IPS-20b (cell line): ENCODE results near the gene EEF1AKMT4.
A peak's percentile ranks its signal among the peaks of the same experiment; 100 is the strongest.

Experiments used
- H3K27ac ChIP-seq: one replicate; pipeline ENCODE4 v1.5.1; 2013; ENCODE audit warnings: low read length
- H3K27me3 ChIP-seq: 2 replicates; pipeline ENCODE4 v1.6.1; 2013; ENCODE audit warnings: mild to moderate bottlenecking, low read length, inconsistent platforms; ENCODE audit not compliant: insufficient read depth
- H3K36me3 ChIP-seq: 2 replicates; pipeline ENCODE4 v1.6.1; 2013; ENCODE audit warnings: low read depth, mild to moderate bottlenecking, inconsistent platforms, low read length, moderate library complexity; ENCODE audit not compliant: insufficient read depth
- H3K4me1 ChIP-seq: 2 replicates; pipeline ENCODE4 v1.6.1; 2013; ENCODE audit warnings: mild to moderate bottlenecking, control low read depth, inconsistent platforms, low read length, moderate library complexity; ENCODE audit not compliant: insufficient read depth
- H3K4me3 ChIP-seq: 2 replicates; pipeline ENCODE4 v1.5.1; 2013; ENCODE audit warnings: mild to moderate bottlenecking, low read length, inconsistent platforms
- H3K9ac ChIP-seq: 2 replicates; pipeline ENCODE4 v1.6.1; 2013; ENCODE audit warnings: low read depth, mild to moderate bottlenecking, inconsistent platforms, low read length, moderate library complexity
- H3K9me3 ChIP-seq: 2 replicates; pipeline ENCODE4 v1.6.1; 2013; ENCODE audit warnings: mild to moderate bottlenecking, low read depth, low read length, inconsistent platforms; ENCODE audit not compliant: insufficient read depth

The EEF1AKMT4 gene

DNA sequence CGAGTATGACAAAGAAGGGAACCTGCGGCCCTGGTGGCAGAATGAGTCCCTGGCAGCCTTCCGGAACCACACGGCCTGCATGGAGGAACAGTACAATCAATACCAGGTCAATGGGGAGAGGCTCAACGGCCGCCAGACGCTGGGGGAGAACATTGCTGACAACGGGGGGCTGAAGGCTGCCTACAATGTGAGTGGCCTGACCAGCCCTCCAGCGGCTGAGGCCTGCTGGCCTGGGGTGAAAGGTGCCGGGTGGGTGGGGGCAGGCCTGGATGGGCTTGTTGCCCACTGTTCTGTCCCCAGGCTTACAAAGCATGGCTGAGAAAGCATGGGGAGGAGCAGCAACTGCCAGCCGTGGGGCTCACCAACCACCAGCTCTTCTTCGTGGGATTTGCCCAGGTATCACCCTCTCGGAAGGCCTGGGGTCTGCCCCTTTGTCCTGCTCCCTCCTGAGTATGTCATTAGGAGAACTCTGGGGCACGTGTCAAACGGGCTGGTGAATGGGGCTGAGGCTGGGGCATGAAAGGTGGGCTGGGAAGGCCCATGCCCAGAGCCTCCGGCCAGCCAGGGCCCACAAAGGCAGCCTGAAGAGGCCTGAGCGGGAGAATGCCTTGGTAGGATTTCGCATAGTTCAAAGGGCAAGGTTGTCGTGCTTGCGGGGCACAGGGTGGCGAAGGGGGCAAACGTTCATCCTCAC is 41.7 kb downstream of the EEF1AKMT4 start:
- Histone ChIP-seq H3K27me3 (no peaks in the 10 kb centered on the region), H3K36me3 (no peaks in the 10 kb centered on the region)

DNA sequence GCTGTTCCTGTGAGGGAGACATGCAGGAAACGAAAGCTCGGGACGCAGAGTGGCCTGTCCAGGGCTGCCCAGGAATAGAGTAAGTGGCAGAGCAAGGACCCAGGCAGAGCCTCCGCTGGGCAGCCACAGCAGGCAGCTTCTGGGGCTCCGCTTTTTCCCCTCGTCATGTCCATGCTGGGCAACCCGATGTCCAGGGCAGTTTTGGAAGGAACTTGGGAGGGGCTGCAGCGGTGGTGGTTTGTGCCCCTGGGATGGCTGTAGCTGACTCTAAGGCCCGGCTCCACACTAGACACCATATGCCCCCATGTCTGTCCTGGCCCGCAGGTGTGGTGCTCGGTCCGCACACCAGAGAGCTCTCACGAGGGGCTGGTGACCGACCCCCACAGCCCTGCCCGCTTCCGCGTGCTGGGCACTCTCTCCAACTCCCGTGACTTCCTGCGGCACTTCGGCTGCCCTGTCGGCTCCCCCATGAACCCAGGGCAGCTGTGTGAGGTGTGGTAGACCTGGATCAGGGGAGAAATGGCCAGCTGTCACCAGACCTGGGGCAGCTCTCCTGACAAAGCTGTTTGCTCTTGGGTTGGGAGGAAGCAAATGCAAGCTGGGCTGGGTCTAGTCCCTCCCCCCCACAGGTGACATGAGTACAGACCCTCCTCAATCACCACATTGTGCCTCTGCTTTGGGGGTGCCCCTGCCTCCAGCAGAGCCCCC is 42.4 kb downstream of the EEF1AKMT4 start:
- Histone ChIP-seq H3K4me3 (no peak overlapping the region), H3K9ac (no peak overlapping the region), H3K9me3 (no peaks in the 10 kb centered on the region), H3K27me3 (no peaks in the 10 kb centered on the region), H3K27ac (no peak overlapping the region), H3K36me3 (no peaks in the 10 kb centered on the region), H3K4me1 (no peaks in the 10 kb centered on the region)

More for the DNA sequence above, 41.7 kb downstream of the EEF1AKMT4 start:
- no peak overlapping the region for H3K9ac ChIP-seq
- H3K4me1 ChIP-seq, result no peaks in the 10 kb centered on the region
- no peak overlapping the region for H3K4me3 ChIP-seq
- no peaks in the 10 kb centered on the region for H3K9me3 ChIP-seq
- no peak overlapping the region for H3K27ac ChIP-seq

DNA sequence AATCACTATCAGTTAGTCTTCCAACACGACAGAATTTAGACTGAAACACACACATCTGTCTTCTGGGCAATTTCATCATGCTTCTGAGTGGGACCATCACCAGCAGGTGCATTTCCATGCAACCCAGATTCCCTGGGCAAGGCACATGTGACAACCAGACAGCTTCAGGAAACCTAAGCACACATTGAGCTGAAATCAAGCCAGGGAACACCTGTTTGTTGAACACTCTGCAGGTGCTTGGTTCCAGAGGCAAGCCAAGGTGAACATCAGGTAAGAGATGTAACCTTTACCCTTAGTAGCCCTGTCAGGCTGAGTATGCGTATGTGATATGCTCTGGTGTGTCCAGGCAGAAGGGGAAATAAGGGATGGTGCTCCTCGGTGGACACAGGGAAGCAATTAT is 46.3 kb downstream of the EEF1AKMT4 start:
- no peaks in the 10 kb centered on the region for H3K9me3 ChIP-seq
- H3K27me3 ChIP-seq, result no peaks in the 10 kb centered on the region
- no peaks in the 10 kb centered on the region for H3K4me1 ChIP-seq
- H3K9ac ChIP-seq, result no peak overlapping the region
- H3K4me3 ChIP-seq, result no peak overlapping the region
- H3K36me3 ChIP-seq, result peaks cover 9% of the 10 kb centered on the region
- H3K27ac ChIP-seq, result no peak overlapping the region

DNA sequence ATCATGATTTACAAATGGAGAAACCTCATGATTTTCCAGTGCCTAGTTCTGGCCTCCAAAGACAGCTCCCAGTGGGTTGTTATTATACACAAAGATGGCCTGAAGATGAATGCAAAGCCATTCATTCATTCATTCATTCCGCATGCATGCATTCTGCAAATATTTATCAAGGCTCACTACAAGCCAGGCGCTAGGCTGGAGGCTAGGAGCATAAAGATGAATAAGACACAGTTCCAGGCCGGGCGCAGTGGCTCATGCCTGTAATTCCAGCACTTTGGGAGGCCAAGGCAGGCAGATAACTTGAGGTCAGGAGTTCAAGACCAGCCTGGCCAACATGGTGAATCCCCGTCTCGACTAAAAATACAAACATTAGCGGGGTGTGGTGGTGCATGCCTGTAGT is 47.1 kb downstream of the EEF1AKMT4 start:
- no peak overlapping the region for H3K9ac ChIP-seq
- peaks cover 17% of the 10 kb centered on the region for H3K36me3 ChIP-seq

DNA sequence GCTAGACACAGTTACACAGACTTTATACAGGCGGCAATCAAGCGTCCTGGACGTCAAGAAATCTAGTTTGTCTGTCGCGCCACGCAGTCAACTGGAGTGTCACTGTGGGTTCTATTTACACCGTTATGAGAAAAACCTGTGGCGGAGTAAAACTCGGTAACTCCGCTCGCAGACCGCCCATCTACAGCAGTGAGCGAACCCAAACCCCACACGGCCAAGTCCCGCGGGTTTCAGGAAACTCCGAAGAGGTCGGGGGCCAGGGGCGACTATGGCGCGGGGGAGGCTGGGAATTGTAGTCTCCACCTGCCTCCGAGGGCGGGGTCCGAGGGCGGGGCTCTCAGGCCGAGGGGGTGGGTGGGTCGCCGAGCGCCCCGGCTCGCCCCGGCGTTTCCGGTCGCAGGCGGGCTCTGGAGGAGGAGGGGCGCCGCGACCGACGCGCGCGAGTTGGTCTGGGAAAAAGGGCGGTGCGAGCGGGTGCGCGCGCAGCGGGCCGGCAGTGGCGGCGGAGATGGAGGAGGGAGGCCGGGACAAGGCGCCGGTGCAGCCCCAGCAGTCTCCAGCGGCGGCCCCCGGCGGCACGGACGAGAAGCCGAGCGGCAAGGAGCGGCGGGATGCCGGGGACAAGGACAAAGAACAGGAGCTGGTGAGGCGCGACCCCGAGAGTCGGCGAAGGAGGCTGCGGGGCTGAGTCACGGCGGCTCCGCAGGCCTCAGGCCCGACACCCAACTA is 49.5 kb downstream of the EEF1AKMT4 start, which contains the start of gene PSMD2:
Gene PSMD2 (plus strand): TSS at position 483 of the 729 bp plus-strand sequence. CDS start 26 bp downstream, at position 509.
- peaks cover 41% of the 10 kb centered on the region for H3K36me3 ChIP-seq
- no peaks in the 10 kb centered on the region for H3K9me3 ChIP-seq
- peak within 1 kb of the TSS; percentile 30 for H3K27ac ChIP-seq
- peak within 1 kb of the TSS; percentile 96 for H3K4me3 ChIP-seq
- H3K27me3 ChIP-seq, result no peaks in the 10 kb centered on the region
- peak within 1 kb of the TSS; percentile 94 for H3K9ac ChIP-seq
- H3K4me1 ChIP-seq, result no peaks in the 10 kb centered on the region

More for the DNA sequence above, 47.1 kb downstream of the EEF1AKMT4 start:
- Histone ChIP-seq H3K4me3 (no peak overlapping the region), H3K27ac (no peak overlapping the region), H3K9me3 (no peaks in the 10 kb centered on the region), H3K27me3 (no peaks in the 10 kb centered on the region), H3K4me1 (no peaks in the 10 kb centered on the region)

DNA sequence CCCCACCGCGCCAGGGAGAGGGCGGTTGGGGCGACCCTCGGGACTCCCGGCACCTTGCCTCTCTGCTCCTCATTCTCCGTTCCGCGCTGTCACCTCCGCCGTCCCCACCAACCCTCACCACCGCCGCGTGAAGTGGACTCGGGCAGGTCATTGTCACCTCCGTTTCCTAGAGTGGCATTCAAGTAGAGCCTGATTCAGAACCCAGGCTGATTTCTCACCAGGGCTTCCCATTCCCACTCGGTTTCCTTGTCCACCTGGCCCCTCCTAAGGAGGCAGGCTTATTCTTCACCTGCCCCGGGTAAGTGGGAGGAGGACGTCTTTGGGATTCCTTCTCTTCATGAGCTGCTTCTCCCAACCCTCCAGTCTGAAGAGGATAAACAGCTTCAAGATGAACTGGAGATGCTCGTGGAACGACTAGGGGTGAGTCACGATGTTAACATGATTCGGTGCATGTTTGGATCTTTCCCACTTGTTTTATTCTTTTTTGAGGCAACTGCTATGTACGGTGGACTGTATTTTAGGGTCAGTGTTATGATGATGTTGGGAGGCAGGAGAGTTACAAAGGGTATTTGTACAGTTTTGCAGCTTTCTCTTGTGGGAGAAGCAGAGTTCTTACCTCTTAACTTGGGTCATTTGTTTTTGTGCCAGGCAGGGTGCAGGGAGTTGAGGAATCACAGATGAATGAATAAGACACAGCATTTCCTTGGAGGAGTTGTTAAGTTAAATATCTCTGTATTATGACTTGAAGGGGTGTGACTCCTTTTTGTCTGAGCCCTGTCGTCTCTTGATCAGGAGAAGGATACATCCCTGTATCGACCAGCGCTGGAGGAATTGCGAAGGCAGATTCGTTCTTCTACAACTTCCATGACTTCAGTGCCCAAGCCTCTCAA is 50.3 kb downstream of the EEF1AKMT4 start:
- Histone ChIP-seq H3K9me3 (no peaks in the 10 kb centered on the region), H3K27ac (peak overlapping the region; percentile 30), H3K4me1 (no peaks in the 10 kb centered on the region), H3K4me3 (peak overlapping the region; percentile 96), H3K36me3 (peaks cover 49% of the 10 kb centered on the region), H3K9ac (peak overlapping the region; percentile 94), H3K27me3 (no peaks in the 10 kb centered on the region)

DNA sequence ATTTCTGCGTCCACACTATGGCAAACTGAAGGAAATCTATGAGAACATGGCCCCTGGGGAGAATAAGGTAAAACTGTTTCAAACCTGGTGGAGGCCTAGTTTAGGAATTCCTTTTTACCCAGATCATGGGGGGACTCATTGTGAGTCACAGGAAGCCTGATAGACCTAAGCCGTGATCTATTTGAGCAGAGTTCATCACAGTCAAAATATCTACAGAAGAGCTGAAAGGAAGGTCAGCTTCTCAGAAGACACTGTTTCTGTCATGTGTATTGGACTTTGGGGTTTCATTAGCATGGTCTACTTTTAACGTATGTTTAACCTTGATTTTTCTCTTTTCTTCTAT is 50.9 kb downstream of the EEF1AKMT4 start:
- peak overlapping the region; percentile 94; the same call in 1 of the 2 replicates for H3K9ac ChIP-seq
- H3K36me3 ChIP-seq, result peaks cover 55% of the 10 kb centered on the region
- no peak overlapping the region for H3K27ac ChIP-seq

DNA sequence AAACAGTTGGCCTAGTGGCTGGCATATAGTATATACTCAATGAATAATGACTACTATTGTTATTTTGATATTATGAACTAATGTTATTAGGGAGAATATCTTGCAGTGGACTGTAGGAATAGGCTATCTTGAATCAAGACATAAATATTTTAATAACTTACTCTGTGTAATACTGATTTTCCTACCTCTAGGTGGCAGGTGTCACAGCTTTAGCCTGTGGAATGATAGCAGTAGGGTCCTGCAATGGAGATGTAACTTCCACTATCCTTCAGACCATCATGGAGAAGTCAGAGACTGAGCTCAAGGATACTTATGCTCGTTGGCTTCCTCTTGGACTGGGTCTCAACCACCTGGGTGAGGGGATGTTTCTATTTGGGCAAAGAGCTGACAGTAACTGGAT is 56.1 kb downstream of the EEF1AKMT4 start:
- Histone ChIP-seq H3K27ac (no peak overlapping the region), H3K27me3 (no peaks in the 10 kb centered on the region), H3K4me3 (no peak overlapping the region), H3K4me1 (no peaks in the 10 kb centered on the region), H3K9ac (no peak overlapping the region), H3K36me3 (peaks cover 86% of the 10 kb centered on the region), H3K9me3 (no peaks in the 10 kb centered on the region)

More for the DNA sequence above, 50.9 kb downstream of the EEF1AKMT4 start:
- Histone ChIP-seq H3K4me3 (peak overlapping the region; percentile 96), H3K9me3 (no peaks in the 10 kb centered on the region), H3K27me3 (no peaks in the 10 kb centered on the region), H3K4me1 (no peaks in the 10 kb centered on the region)

DNA sequence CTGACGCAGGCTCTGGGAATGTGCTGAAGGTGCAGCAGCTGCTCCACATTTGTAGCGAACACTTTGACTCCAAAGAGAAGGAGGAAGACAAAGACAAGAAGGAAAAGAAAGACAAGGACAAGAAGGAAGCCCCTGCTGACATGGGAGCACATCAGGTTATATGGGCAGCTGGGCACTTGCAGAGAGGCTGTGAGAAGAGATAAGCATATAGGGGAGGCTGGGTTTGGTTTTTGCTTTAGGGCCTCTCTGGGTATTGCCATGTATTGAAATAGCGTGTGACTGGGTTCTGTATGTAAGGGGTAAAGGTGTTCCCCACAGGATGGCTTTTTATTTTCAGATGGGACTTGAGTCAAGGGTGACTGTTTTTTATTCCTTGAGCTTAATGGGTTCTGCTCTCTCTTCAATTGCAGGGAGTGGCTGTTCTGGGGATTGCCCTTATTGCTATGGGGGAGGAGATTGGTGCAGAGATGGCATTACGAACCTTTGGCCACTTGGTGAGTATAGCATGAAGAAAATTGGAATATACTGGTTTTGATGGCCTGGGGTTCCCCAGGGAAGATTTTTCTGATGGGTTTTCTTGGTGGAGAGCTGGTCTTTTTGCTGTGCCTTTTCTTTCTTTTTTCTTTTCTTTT is 57.0 kb downstream of the EEF1AKMT4 start:
- Histone ChIP-seq H3K9ac (no peak overlapping the region), H3K4me1 (no peaks in the 10 kb centered on the region), H3K36me3 (peaks cover 78% of the 10 kb centered on the region), H3K9me3 (no peaks in the 10 kb centered on the region), H3K4me3 (no peak overlapping the region), H3K27ac (no peak overlapping the region), H3K27me3 (no peaks in the 10 kb centered on the region)

DNA sequence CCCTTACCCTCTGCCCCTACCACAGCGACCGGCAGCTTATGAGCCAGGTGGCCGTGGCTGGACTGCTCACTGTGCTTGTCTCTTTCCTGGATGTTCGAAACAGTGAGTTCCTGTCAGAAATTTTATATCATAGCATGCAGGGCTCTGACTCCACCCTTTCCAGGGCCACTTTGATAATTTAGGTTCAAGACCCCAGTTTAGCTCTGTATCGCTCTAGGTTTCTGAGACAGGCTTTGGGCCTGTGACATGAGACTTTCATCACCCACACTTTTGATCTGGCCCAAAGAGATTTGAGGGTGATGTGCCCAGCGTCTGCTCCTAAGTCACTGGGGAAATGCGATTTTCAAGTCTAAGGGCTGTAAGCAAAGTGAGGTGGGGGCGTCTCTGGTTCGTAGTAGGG is 58.4 kb downstream of the EEF1AKMT4 start:
- Histone ChIP-seq H3K9ac (no peak overlapping the region), H3K36me3 (peaks cover 63% of the 10 kb centered on the region)

More for the DNA sequence above, 58.4 kb downstream of the EEF1AKMT4 start:
- Histone ChIP-seq H3K27me3 (no peaks in the 10 kb centered on the region), H3K4me3 (no peak overlapping the region), H3K9me3 (no peaks in the 10 kb centered on the region), H3K4me1 (no peaks in the 10 kb centered on the region), H3K27ac (no peak overlapping the region)
